Fibroblast of the aortic adventitia (primary cell): Measurements from ENCODE around the gene CHTF8. TPM values are rescaled to one million over a fixed set of nuclear protein-coding genes. Genes with fewer than 3 reads are reported as not detected.

ENCODE experiments used
- DNase-seq: peaks from one replicate; pipeline ENCODE4 v3.0.0-alpha.2; 2010; ENCODE audit warnings: low read depth
- H3K4me3 ChIP-seq: 2 replicates; pipeline ENCODE4 v1.5.1; 2011; ENCODE audit warnings: low read depth, mild to moderate bottlenecking, control low read depth, low read length, moderate library complexity
- total RNA-seq: library from RNA; depleted of rRNA; stranded (reverse); fragments of >200 nt; gene quantifications from 2 replicates; pipeline ENCODE4 v1.2.3, GENCODE V29; 2012; ENCODE audit warnings: low replicate concordance
- TF ChIP-seq, protein P1 (sequence below): IDR thresholded peaks from 2 replicates; pipeline ENCODE4 v1.5.1; 2011; ENCODE audit warnings: mild to moderate bottlenecking, low read length, control low read depth, inconsistent platforms; ENCODE audit not compliant: insufficient read depth

The CHTF8 gene
- total RNA-seq, 1 donor: 90.6 TPM

- H3K4me3 ChIP-seq: no peak overlapping the region
- no peak for DNase-seq
- TF ChIP-seq, protein P1, sequence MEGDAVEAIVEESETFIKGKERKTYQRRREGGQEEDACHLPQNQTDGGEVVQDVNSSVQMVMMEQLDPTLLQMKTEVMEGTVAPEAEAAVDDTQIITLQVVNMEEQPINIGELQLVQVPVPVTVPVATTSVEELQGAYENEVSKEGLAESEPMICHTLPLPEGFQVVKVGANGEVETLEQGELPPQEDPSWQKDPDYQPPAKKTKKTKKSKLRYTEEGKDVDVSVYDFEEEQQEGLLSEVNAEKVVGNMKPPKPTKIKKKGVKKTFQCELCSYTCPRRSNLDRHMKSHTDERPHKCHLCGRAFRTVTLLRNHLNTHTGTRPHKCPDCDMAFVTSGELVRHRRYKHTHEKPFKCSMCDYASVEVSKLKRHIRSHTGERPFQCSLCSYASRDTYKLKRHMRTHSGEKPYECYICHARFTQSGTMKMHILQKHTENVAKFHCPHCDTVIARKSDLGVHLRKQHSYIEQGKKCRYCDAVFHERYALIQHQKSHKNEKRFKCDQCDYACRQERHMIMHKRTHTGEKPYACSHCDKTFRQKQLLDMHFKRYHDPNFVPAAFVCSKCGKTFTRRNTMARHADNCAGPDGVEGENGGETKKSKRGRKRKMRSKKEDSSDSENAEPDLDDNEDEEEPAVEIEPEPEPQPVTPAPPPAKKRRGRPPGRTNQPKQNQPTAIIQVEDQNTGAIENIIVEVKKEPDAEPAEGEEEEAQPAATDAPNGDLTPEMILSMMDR: no peak
These were observed 37.4 kb upstream of the CHTF8 start for GRCh38 chr16:69169607-69170352.

DNA sequence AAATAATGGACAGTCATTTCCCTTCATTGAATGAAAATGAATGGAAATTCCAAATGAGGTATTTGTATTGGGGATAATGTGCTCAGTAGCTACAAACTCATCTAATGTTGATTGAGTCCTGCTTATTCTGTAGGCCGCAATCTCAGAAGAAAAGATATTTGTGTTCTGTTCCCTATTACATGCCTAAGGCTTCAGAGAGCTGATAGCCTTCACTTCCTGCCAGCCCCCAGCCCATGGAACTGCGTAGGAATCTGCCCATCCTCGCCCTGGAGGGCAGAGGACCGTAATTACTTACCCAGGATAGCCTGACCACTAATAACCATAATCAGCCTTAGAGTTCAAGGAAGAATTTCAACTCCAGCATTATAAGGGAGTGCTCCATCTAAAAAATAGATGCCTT is 36.7 kb upstream of the CHTF8 start:
- DNase-seq: no peak
- TF ChIP-seq, protein P1: no peak
- H3K4me3 ChIP-seq: no peak overlapping the region

DNA sequence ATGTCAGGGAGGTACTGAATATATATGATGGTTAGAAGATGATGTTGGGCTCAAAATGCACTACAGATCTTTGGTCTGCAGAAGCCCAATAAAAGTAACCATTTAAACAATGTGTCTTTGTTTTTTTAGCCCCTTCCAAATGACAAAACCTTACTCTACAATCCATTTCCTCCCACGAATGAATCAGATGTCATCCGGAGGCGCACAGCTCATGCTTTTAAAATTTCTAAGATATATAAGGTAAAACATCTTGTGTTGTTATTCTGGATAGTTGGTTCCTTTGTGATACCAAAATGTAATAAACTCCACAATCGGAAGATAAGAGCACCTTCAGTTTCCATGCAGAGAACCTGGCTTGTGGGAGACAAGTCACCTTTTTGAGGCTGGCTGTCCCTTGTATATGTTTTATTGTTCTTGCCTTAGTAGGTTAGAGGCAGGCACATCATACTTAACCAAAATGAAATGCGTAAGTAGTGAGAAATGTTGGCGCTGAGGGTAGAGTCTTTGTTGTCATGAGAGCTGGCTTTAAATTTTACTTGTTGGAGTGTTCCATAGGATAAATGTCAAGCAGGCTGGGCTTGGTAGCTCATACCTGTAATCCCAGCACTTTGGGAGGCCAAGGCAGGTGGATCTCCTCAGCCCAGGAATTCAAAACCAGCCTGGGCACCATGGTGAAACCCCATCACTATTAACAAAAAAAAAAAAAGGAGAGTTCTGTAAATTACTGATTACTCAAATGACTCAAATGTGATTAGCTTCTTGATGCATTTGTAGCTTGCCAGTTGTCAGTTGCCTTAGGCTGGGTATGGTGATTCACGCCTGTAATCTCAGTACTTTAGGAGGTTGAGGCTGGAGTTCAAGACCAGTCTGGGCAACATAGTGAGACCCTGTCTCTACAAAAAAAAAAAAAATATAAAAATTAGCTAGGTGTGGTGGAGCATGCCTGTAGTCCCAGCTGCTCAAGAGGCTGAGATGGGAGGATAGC is 34.9 kb upstream of the CHTF8 start:
- TF ChIP-seq, protein P1: no peak
- DNase-seq: peak; percentile 26
- no peak overlapping the region for H3K4me3 ChIP-seq

GRCh38 chr16:69166221-69166833 is 33.9 kb upstream of the CHTF8 start:
- TF ChIP-seq, protein P1: no peak
- peak; percentile 39 for DNase-seq
- H3K4me3 ChIP-seq: no peak overlapping the region

- no peak overlapping the region for H3K4me3 ChIP-seq
- TF ChIP-seq, protein P1: no peak
- no peak for DNase-seq
These were observed 33.2 kb upstream of the CHTF8 start for GRCh38 chr16:69165584-69165983.

- TF ChIP-seq, protein P1: no peak
- no peak for DNase-seq
- no peak overlapping the region for H3K4me3 ChIP-seq
These were observed 27.8 kb upstream of the CHTF8 start for GRCh38 chr16:69160192-69160591.
